ENCODE data around the gene ABLIM3.

DNA sequence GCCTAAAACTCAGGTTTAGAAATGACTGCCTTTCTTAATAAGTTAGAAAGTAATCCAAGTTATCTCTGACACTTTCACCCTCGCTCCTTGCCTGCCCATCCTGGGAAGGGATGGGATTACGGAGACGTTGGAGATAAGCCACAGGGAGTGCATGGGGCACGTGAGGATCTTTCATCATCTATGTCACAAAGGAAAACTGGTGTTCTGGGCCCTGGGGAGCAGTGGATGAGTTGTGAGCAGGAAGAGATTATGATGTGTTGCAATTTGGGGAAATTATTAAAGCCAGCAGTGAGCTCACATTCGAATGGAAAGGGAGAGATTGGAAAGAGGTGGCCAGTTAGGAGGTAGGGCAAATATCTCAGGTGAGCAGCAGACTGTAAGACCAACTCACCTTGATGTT is 143.2 kb downstream of the ABLIM3 start:
- TF ChIP-seq, protein P1, sequence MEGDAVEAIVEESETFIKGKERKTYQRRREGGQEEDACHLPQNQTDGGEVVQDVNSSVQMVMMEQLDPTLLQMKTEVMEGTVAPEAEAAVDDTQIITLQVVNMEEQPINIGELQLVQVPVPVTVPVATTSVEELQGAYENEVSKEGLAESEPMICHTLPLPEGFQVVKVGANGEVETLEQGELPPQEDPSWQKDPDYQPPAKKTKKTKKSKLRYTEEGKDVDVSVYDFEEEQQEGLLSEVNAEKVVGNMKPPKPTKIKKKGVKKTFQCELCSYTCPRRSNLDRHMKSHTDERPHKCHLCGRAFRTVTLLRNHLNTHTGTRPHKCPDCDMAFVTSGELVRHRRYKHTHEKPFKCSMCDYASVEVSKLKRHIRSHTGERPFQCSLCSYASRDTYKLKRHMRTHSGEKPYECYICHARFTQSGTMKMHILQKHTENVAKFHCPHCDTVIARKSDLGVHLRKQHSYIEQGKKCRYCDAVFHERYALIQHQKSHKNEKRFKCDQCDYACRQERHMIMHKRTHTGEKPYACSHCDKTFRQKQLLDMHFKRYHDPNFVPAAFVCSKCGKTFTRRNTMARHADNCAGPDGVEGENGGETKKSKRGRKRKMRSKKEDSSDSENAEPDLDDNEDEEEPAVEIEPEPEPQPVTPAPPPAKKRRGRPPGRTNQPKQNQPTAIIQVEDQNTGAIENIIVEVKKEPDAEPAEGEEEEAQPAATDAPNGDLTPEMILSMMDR (IDR thresholded peaks at IDR 0.05) = no peak
- no peak for TF ChIP-seq POLR2A (IDR thresholded peaks at IDR 0.05)

Measured in Peyer's patch (tissue), 4 donors.